GM21723 (cell line): ENCODE measurements around the gene TMCC3.
A peak's percentile ranks its signal among the peaks of the same experiment; 100 is the strongest.
"Not testable (repeated sequence)": the region's sequence is repeated elsewhere in the genome, so short reads cannot be mapped to it uniquely, and the experiment has no call there.

Experiments used
- ATAC-seq: cut with Tn5 transposase; IDR thresholded peaks from one replicate; pipeline ENCODE4 v1.9.1; 2021; ENCODE audit warnings: mild to moderate bottlenecking, moderate library complexity; ENCODE audit not compliant: unreplicated experiment

The TMCC3 gene

GRCh38 chr12:94650143-94651056 is at the start of gene TMCC3:
TMCC3 (minus strand) TSS chr12:94650557; CDS start chr12:94650430, 127 bp downstream.
- ATAC-seq = peak; percentile 68

DNA sequence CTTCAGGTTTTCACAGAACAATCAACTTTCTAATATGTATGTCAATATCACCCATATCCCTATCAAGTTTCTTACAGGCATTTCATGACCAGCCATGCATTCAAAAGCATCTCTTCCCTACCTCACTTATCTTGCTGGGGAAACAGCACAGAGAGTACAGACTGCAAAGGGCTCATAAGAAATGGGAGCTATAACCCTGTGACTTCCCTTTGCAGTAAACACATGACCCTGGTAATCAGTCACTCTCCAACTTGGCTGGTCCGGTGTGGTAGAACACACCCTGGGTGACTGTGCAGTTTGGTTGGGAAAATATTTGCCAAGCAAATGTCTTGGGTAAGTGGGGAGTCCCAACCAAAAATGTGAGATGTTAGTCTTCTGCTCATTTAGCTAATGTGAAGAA is 49.4 kb upstream of the TMCC3 start:
- no peak for ATAC-seq

GRCh38 chr12:94698578-94698977 is 48.2 kb upstream of the TMCC3 start:
- ATAC-seq = no peak

GRCh38 chr12:94697631-94698030 is 47.3 kb upstream of the TMCC3 start:
- no peak for ATAC-seq

GRCh38 chr12:94694732-94695131 is 44.4 kb upstream of the TMCC3 start:
- ATAC-seq = no peak

GRCh38 chr12:94692826-94693225 is 42.5 kb upstream of the TMCC3 start:
- not testable (repeated sequence) for ATAC-seq

DNA sequence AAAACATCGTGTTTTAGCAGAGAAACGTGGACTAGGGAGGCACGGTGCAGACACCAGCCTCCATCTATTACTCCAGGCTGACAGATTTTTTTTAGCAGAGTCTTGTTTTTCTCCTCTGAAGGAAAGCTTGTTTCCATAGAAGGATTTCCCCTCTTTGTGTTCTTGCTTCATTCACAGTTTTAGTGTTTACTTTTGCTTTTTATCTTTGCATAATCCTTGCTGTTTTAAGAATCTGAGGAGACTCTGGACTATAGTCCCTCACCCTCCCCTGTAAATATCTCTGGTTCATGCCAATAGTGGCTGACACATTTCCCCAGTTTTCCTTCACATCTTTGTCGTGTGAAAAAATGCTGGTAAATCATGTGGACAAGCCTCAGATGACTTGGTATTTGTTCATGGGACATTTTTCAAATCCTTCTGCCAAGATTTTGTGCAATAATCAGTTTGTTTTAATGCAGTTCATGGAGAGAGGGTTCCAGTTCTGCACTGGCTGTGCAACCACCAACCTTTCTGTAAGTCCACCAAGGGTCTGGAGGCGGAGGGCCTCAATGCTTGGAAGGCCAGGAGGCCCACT is 39.9 kb upstream of the TMCC3 start:
- ATAC-seq = no peak

- ATAC-seq = no peak
Observed at GRCh38 chr12:94689646-94690036, 39.3 kb upstream of the TMCC3 start.

DNA sequence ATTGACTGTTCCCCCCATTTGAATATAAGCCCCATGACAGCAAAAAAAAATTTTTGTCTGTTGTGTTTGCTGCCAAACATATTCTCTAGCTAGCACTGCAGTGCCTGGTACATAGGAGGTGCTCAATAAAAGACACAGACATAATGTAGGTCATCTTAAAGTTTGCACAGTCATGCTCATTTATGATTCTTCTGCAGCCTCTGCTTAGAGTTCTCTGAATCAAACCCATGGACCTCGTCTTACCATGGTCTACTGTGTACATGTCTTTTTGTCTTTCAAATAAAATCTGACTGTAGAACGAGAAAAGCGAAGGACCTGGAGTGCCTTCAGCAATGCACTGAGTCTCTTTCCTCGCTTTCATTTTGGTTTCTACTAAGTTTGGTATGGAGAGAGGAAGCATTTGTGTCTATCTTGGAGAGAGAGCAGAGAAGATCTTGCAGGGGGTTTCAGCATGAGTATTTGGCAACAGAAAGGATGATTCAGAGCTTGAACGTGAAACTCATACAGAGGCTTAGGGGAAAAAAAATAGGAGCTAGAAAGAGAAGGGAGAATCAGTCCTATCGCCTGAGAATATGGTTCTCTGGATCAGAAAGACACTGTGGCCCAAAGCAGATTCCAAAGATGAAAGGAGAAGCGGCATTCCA is 38.8 kb upstream of the TMCC3 start:
- ATAC-seq = no peak

DNA sequence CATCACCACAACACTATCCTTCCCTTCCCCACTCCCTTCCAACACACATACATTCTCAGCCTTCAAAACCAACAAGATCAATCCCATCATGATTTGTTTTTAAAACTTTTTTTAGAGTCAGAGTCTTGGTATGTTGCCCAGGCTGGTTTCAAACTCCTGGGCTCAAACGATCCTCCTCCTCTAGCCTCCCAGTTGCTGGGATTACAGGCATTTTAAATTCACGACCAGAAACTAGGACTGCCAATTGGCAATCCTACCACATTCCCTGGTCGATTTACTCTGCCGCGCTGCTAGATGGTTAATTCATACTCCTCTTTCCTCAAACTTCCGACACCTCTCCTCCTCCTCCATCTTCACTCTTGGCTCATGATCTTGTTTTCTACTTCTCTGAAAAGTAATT is 37.5 kb upstream of the TMCC3 start:
- ATAC-seq = no peak

DNA sequence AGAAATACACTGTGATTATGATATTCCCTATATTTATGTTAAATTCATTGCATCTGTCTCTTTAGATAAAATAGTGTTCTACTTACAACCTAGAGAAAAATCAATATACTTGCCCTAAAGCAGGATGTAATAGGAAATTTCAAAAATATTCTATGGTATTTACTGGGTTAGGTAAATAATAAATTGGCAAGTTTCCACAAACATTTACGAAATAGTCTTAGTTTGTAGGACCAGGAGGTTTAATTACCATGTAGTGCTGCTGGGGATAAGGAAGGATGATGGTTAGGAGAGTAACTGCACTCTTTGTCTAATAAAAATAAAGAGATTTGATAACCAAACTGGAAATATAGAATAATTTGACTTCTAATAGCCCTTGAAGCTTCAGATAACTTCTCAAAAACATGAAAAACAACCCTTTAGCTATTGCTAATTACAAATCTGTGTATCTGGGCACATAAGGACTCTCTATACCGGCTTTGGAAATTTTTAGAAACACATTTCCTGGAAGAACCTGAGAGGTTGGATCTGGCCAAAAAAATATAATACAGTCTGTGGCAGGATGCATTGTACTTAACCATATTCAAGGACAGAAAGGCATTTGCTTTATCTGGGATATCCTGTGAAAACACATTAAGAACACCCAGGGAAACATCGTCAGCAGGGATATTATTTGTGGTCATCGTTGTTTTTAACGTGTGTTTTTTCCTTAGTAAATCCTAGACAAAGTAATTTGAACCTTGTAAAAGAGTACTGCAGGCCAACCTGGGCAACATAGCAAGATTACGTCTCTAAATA is 36.7 kb upstream of the TMCC3 start:
- no peak for ATAC-seq

DNA sequence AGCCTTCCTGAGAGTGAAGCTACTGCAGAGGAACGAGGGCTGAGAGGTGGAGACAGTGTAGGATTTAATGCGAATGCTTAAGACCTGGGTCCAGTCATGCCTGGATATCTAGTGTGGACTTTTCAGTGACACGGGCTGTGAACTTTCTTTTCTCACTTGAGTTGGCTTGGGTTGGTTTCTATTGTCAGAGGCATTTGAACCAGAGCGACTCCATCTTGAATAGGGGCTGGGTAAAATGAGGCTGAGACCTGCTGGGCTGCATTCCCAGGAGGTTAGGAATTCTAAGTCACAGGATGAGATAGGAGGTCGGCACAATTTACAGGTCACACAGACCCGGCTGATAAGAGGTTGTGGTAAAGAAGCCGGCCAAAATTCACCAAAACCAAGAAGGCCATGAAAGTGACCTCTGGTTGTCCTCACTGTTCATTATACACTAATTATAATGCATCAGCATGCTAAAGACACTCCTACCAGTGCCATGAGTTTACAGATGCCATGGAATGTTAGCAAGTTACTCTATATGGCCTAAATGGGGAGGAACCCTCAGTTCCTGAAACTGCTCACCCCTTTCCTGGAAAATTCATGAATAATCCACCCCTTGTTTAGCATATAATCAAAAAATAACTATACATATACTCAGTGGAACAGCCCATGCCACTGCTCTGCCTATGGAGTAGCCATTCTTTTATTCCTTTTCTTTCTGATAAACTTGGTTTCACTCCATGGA is 34.2 kb upstream of the TMCC3 start:
- ATAC-seq = no peak

- ATAC-seq = no peak
Observed at GRCh38 chr12:94679554-94680195, 29.3 kb upstream of the TMCC3 start.

- no peak for ATAC-seq
Observed at GRCh38 chr12:94678849-94679248, 28.5 kb upstream of the TMCC3 start.

DNA sequence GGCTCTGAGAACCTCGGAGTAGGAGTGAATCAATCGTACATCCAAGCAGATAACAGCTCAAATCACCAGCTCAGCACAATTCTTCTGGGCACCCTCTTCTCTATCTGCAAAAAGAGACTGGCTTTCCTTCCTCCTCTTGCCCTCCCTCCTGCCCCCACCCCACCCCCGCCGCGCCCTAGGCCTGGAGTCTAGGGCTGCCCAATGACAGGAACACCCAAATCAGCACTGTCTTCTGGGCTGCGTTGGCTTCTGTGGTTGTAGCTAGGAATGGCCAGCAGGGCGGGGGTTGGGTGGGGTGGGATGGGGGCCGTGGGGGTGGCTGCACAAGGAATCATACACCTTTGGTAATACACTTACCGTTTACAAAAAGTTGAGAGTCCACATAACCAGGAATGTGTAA is 28.0 kb upstream of the TMCC3 start:
- no peak for ATAC-seq

- peak; percentile 54 for ATAC-seq
Observed at GRCh38 chr12:94677778-94678177, 27.4 kb upstream of the TMCC3 start.

DNA sequence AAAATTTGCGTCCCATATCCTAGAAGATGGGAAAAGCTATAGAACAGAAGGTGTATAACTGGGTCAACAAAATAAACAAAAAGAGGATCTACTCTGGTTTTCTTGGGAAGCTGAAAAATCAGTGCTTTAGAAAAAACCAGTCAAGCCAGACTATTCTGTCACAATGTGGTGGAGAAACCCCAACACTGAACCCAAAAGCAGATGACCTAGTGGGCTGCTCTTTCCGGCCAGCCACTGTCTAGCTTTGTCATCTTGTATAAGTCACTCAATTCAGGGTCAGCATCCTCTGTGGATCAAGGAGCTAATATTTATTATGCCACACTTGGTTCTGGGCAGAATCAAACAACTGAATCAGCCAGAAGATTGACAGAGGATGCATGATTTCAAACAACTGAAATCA is 26.6 kb upstream of the TMCC3 start:
- no peak for ATAC-seq

DNA sequence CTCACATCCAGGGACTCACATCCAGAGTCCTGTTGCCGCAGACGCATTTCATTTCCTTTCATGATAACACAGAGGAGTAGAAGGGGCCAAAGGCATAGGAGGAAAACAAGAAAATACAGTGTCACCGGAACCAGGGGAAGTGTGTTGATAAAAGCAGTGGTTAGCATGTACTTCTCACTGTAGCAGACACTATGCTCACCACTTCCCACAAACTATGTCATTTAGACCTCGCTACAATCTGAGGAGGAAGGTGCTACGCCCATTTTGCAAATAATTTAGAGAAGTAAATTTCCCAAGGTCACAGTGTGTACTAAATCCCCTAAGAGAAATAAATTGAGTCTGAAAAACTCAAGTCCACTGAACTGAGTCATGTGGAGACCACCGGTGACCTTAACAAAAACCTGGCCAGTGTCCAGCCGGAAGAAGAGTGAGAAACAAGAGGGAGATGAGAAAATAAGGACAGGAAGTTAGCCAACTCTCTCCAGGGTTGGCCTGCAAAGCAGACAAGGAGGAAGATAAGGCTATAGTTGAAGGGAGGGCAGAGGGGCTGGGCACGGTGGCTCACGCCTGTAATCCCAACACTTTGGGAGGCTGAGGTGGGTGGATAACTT is 25.8 kb upstream of the TMCC3 start:
- ATAC-seq = peak; percentile 65

- no peak for ATAC-seq
Observed at GRCh38 chr12:94674835-94675234, 24.5 kb upstream of the TMCC3 start.

- ATAC-seq = no peak
Observed at GRCh38 chr12:94674051-94674451, 23.7 kb upstream of the TMCC3 start.
